CD4-positive, alpha-beta T cell treated with Interferon gamma for 1 hour (primary cell): ENCODE data around the gene RING1.

ENCODE experiments used
- DNase-seq: peaks from one replicate; pipeline ENCODE4 v3.0.0-alpha.2; 2020

Gene RING1

DNA sequence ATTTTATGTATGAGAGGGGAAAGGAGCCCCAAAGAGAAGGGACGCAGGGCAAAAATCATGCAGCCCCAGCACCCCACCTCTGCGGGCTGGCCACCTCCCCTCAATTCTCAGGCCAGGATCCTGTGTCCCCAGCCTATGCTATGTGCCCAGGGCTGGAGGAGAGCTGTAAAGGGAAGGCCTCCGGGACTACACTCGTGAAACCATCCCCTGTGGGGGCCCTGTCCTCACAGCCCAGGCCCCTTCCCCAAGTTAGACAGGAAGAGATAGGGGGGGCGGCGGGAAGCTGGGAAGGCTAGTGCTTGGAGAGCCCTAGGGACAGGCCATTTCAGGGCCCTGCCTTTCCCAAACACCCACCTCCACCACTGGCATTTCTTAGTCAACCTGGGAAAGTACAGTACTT lies 14.7 kb upstream of the RING1 start:
- DNase-seq = no peak

DNA sequence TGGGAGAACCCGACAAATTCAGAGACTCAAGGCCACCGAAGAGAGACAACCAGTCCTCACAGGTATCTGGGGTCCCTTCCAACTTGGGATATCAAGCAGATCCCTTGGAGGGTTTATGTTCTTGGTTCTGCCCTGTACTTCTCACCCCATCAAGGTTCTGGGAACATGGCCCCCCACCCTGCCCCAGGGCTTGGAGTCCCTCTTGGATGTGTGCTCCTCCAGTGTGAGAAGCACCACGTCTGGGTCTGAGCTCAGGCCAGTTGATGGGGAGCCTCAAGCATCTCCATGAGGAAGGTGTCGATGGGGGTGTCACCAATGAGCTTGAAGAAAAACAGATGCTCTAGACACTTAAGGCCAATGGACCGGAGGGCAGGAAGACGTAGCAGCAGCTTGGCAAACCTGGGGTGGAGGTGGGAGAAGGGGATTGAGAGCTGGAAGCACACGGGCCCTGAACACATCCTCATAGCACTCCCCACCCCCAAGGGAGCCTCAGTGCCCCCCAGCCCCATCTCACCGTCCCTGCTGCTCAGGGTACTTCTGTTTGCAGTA lies 13.8 kb upstream of the RING1 start:
- no peak for DNase-seq

- DNase-seq = no peak
These were observed 12.8 kb upstream of the RING1 start for GRCh38 chr6:33195304-33196165.

DNA sequence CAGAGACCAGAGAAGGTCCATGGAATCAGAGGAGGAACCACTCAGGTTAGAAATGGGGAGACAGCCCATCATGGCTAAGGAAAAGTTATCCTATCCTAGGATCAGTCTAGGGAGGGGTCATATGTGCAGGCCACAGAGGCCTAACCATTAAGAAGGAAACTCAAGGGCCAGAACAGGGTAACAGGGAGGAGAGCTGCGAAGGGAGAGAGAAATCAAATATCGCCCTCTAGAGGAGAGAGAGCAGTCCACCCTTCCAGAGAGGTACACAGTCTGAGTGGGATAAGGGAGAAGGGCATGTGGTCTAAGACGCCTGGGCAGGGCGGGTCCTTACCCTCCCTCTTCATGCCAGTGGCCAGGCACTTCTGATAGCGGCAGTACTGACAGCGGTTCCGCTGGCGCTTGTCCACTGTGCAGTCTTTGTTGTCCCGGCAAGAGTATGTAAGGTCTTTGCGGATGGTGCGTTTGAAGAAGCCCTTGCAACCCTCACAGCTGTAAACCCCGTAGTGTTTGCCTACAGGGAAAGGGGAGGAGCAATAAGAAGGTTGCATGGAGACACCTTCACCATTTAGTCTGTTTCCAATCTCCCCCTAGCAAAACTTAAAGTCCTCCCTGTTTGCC lies 10.8 kb upstream of the RING1 start:
- peak; percentile 28 for DNase-seq

- no peak for DNase-seq
These were observed 10.0 kb upstream of the RING1 start for GRCh38 chr6:33198159-33198852.

GRCh38 chr6:33198853-33199436 lies 9.4 kb upstream of the RING1 start:
- DNase-seq = no peak

DNA sequence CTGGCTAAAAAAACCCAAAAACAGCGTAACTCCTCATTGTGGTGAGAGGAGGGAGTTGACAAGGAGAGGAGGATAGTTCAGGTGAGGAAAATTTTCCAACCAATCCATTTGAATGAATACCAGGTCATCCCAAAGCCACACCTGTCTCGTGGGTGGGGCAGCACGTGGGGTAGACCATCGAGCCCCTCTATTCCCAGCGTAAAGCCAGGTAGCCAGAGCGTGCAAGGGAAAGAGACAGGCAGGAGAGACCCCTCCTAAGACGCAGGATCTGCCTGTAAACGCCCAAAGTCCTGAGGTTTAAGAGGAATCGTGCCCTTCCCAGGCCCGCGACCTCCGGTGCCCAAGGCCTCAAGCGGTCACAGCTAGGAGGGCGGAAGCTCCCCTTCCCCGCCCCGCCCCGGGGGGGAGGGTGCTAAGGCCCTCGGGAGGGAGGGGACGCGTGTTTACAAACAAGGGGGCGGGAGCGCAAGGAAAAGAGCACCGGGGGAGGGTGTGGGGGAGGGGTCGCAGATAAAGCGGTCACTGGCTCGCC lies 8.5 kb upstream of the RING1 start:
- peak; percentile 71 for DNase-seq

GRCh38 chr6:33200219-33201146 lies 7.8 kb upstream of the RING1 start, which contains the start of the genes RXRB and SLC39A7:
TSS of gene RXRB (minus strand) at chr6:33200665. CDS start at chr6:33200476, 189 bp downstream.
TSS of gene SLC39A7 (plus strand) at chr6:33200867. CDS start at chr6:33201246, 379 bp downstream.
- DNase-seq = peak; percentile 99

DNA sequence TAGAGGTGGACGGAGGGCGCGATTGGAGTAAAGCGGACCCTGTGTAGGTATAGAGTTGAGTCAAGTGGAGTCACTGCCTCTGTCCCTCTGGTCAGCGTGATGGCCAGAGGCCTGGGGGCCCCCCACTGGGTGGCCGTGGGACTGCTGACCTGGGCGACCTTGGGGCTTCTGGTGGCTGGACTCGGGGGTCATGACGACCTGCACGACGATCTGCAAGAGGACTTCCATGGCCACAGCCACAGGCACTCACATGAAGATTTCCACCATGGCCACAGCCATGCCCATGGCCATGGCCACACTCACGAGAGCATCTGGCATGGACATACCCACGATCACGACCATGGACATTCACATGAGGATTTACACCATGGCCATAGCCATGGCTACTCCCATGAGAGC lies 7.2 kb upstream of the RING1 start:
- no peak for DNase-seq

DNA sequence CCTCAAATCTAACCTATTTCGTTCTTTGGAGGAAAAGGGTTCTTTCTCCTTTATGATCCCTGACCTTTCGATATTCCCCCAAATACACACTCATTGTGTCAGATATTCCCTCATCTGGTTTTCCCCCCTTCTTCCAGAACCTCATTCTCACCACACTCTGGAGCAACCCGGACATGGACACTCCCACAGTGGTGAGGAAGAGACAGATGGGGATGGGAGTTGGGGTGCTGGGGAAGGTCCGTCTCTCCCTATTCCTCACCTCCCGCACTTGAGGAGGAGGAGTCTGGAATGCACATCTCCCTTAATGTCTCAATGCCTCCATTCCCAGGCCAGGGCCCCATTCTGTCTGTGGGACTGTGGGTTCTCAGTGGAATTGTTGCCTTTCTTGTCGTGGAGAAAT lies 6.4 kb upstream of the RING1 start:
- no peak for DNase-seq

DNA sequence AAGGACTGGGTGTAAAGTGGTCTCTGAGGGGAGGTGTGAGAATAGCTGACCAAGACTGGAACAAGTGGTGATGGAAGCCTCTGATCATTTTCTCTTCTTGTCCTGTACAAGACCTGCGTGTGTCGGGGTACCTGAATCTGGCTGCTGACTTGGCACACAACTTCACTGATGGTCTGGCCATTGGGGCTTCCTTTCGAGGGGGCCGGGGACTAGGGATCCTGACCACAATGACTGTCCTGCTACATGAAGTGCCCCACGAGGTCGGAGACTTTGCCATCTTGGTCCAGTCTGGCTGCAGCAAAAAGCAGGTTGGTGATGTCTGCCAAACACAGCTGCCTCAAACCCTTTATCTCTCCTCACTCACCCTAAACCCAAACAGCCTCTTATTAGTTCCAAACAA lies 5.5 kb upstream of the RING1 start:
- DNase-seq = no peak

- no peak for DNase-seq
These were observed 4.7 kb upstream of the RING1 start for GRCh38 chr6:33203443-33204164.

- no peak for DNase-seq
These were observed 4.2 kb upstream of the RING1 start for GRCh38 chr6:33204165-33204414.

DNA sequence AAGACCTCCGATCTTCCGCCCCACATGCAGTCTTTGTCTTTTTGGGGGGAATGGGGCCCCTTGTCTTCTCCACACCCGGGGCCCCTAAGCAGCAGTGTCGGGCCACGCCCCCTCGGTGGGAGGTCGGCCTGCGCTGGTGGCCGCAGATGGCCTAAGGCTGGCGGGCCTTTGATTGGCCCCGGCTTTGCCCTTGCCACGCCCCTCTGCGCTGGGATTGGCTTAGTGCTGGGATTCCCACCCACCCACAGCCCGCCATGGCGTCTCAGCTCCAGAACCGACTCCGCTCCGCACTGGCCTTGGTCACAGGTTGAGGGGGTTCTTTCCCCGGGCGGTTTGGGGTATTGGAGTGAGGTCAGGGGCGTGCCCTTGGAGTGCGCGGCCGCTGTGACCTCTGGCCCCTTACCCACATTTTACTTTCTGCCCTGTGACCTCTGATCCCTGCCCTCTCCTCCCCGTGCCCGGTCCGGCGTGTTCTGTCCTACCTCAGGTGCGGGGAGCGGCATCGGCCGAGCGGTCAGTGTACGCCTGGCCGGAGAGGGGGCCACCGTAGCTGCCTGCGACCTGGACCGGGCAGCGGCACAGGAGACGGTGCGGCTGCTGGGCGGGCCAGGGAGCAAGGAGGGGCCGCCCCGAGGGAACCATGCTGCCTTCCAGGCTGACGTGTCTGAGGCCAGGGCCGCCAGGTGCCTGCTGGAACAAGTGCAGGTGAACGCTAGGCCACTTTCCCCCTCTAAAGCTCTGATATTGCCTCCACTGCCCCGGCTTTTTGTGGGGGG lies 3.7 kb upstream of the RING1 start, which contains the start of gene HSD17B8:
TSS of gene HSD17B8 (plus strand) at position 241 of the 776 bp plus-strand sequence. CDS start at position 255, 14 bp downstream.
- peak; percentile 91 for DNase-seq

DNA sequence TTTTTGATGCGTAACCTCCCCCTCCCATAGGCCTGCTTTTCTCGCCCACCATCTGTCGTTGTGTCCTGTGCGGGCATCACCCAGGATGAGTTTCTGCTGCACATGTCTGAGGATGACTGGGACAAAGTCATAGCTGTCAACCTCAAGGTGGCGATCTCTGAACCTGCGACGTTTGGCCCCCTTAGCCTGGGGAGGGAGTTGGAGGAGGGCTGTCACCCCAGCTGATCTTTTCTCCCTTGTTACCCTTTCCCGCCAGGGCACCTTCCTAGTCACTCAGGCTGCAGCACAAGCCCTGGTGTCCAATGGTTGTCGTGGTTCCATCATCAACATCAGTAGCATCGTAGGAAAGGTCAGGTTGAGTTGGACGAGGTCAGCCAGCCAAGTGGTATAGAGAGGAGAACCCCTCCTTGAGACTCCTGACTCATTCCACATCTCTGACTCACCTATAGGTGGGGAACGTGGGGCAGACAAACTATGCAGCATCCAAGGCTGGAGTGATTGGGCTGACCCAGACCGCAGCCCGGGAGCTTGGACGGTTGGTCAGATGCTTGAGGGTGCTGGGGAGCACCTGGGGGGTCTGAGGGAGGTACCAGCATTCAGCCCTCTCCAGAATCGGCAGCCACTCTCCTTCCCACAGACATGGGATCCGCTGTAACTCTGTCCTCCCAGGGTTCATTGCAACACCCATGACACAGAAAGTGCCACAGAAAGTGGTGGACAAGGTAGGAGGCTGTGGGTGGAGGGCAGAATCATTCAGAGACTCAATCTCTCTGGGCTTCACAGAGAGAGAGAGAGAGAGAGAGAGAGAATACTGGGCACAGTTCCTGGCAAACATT lies 2.9 kb upstream of the RING1 start:
- no peak for DNase-seq

- DNase-seq = no peak
These were observed 2.1 kb upstream of the RING1 start for GRCh38 chr6:33206027-33206863.

GRCh38 chr6:33206864-33207551 lies 1.3 kb upstream of the RING1 start:
- no peak for DNase-seq
